ENCODE data around the gene OR8G5.
A peak's percentile ranks its signal among the peaks of the same experiment; 100 is the strongest.
"Not testable (repeated sequence)": the region's sequence is repeated elsewhere in the genome, so short reads cannot be mapped to it uniquely, and the experiment has no call there.

OR8G5 gene, protein sequence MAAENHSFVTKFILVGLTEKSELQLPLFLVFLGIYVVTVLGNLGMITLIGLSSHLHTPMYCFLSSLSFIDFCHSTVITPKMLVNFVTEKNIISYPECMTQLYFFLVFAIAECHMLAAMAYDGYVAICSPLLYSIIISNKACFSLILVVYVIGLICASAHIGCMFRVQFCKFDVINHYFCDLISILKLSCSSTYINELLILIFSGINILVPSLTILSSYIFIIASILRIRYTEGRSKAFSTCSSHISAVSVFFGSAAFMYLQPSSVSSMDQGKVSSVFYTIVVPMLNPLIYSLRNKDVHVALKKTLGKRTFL

DNA sequence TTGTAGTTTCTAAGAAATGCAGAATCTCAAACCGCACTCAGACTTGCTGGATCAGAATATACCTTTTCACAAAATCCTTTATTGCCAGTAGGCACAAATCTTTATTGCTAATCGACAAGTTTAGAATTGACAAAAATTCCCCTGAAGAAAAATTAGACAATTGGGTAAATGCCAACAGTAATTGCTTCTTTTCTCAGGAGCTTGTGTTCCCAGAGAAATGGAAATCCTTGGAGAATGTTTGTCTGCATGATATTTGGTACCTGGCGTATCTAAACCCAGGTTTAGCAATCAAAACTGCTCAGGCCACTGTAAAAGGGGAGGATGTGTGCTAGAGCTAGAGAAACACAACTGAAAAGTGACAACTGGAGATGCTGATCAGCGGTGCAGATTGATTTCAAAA, at the start of gene OR8G5:
Gene OR8G5, plus strand, starts transcription at position 301 of the 400 bp plus-strand sequence. CDS start 8,556 bp downstream, outside the sequence.
- no peak for DNase-seq

DNA sequence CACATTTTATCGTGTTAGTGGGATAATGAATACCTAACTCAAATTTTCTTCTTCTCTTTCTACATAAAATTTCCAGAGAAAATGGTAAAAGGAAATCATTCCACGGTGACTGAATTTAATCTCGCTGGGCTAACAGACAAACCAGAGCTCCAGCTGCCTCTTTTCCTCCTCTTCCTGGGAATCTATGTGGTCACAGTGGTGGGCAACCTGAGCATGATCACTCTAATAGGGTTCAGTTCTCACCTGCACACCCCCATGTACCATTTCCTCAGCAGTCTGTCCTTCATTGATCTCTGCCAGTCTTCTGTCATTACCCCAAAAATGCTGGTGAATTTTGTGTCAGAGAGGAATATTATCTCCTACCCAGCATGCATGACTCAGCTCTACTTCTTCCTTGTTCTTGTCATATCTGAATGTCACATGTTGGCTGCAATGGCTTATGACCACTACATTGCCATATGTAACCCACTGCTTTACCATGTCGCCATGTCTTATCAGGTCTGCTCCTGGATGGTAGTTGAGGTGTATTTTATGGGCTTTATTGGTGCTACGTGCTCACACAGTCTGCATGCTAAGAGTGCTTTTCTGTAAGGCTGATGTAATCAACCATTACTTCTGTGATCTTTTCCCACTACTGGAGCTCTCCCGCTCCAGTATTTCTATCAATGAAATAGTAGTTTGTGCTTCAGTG, 48.9 kb upstream of the OR8G5 start:
- DNase-seq, result no peak

DNA sequence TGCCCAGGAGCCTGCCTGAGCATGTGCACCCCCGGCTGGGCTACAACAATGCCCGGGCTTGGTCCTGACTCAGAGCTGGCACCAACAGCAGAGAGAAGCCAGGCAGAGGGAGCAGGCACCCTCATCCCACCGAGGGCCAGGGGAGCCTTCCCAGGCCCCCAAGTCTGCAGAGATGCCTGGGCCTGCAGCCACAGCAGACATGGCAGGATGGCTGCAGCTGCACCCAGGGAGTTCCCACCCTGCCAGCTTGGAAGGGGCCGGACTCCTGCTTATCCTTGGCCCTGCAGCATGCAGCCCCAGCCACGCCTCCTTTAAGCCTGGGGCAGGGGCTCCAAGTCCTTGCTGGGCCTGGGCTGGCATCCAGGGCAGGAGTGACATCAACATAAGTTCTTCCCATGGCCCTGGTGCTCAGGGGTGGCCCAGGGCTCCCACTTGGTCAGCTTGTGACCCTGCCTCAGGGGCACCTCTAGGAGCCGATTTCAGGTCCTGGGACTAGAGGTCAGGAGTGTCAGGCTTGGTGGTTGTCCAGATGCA, 46.3 kb upstream of the OR8G5 start:
- no peak for DNase-seq

DNA sequence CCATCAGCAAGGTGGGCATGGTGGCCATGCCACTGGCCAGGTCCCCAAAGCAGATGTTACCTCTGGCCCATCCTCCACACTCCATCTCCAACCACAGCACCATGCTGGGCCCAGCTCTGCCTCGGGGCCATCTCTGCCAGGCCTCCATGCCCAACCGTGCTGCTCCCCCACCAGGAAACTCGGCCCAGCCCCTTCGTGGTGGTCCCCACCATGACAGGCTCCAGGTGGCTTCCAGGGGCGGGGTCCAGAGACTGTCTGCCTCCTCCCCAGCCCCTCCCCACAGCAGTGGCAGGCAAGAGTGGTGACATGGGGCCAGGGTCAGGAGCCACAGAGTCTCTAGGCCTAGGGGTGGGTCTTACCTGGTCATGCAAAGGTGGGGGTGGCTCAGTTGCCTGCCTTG, 45.8 kb upstream of the OR8G5 start:
- DNase-seq, result no peak

DNA sequence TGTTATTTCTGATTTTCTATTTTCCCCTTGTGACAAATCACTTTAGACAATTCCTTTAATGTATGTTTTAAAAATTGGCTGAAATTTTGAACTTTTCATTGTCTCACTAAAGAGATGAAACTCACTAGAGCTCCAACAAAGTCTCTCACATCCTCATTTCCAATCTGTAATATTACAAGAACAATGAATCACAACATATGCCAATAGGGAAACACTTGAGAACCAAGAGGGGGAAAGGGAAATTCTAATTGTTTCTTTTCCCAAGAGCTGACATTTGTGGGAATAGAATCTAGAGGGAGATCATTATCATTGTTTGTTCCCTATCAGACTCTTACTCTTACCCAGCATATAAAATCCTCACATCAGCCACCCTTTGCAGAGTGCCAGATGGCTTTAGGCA, 44.9 kb upstream of the OR8G5 start:
- no peak for DNase-seq

DNA sequence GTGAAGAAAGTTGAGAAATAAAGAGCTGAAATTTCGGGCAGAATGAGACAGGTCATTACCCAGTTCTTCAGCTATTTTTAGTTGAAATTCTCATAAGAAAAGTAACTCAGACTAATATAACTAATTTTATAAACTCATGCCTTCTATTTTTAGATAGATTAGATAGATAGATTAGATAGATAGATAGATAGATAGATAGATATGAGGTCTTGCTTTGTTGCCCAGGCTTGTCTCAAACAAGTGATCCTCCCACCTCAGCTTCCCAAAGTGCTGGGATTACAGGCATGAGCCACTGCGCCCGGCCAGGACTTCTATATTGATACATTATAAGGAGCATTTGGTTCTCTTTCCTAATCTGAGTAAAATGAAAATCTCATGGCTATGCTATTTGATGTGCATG, 42.1 kb upstream of the OR8G5 start:
- no peak for DNase-seq

DNA sequence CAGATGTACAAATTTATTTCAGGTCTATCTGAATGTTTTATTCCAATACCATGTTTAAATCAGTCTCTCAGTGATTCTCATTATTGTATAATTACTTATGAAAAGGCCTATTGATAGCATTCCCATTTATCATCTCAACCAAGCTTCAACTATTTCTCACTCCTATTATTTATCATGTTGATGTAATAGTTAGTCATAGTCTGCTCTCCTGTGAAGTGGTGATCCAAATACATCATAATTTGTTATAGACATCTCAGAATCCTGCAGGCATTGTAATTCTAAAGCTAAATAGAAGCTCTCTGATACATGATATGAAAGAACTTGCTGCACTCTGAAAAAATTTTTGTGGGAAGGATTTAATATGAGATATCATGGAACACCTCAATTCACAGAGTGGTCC, 37.0 kb upstream of the OR8G5 start:
- DNase-seq, result no peak

DNA sequence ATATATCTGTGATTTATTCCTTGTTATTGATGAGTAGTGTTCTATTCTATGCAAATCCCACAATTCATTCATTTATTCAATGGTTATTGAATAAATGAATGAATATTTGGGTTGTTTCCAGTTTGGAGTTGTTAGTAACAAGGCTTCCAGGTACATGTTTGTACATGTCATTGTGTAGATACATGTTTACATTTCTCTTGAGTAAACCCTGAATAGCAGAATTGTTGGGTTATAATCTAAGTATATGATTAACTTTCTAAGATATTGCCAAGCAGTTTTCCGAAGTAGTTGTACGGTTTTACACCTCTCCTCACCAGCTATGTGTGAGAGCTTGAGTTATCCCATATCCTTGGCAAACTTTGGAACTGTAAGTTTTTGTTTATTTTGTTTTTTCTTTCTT, 33.8 kb upstream of the OR8G5 start:
- DNase-seq, result no peak

DNA sequence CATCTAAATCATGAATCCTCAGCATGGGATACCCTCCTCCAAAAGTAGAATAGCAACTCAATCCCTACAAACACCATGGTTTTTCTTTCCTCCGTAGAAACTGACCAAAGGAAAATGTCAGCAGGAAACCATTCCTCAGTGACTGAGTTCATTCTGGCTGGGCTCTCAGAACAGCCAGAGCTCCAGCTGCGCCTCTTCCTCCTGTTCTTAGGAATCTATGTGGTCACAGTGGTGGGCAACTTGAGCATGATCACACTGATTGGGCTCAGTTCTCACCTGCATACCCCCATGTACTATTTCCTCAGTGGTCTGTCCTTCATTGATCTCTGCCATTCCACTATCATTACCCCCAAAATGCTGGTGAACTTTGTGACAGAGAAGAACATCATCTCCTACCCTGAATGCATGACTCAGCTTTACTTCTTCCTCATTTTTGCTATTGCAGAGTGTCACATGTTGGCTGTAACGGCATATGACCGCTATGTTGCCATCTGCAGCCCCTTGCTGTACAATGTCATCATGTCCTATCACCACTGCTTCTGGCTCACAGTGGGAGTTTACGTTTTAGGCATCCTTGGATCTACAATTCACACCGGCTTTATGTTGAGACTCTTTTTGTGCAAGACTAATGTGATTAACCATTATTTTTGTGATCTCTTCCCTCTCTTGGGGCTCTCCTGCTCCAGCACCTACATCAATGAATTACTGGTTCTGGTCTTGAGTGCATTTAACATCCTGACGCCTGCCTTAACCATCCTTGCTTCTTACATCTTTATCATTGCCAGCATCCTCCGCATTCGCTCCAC, 31.4 kb upstream of the OR8G5 start:
- DNase-seq, result not testable (repeated sequence)

DNA sequence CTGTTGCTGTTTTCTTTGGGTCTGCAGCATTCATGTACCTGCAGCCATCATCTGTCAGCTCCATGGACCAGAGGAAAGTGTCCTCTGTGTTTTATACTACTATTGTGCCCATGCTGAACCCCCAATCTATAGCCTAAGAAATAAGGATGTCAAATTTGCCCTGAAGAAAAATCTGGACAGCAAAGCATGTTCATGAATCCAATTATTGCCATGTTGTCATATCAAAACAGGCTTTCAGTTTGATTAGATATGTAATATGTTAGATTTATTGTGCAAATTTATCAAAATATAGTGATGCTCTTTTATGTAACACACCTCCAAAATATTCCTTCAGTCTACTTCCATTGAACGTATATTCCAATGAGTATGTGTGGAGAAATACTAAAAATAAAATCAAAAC, 30.7 kb upstream of the OR8G5 start:
- no peak for DNase-seq

DNA sequence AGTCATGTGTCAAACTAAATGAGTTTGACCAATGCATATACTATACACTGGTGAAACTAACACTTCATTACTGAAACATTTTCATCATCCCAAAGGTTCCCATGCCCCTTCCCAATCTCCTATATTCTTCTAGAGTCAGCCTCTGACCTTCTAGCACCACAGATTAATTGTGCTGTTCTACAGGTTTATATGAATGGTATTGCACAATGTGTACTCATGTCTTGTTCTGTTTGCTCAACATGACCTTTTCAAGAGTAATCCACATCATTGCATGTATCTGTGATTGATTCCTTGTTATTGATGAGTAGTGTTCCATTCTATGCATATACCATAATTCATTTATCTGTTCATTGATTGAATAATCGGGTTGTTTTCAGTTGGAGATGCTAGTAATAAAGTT, 22.8 kb upstream of the OR8G5 start:
- DNase-seq, result no peak

DNA sequence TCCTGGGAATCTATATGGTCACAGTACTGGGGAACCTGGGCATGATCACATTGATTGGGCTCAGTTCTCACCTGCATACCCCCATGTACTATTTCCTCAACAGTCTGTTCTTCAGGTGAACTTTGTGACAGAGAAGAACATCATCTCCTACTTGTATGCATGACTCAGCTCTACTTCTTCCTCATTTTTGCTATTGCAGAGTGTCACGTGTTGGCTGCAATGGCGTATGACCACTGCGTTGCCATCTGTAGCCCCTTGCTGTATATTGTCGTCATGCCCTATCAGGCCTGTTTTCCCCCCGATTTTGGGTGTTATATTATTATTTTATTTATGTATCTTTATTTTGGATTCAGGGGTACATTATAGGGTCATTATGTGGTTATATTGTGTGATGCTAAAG, 17.7 kb upstream of the OR8G5 start:
- DNase-seq, result no peak

DNA sequence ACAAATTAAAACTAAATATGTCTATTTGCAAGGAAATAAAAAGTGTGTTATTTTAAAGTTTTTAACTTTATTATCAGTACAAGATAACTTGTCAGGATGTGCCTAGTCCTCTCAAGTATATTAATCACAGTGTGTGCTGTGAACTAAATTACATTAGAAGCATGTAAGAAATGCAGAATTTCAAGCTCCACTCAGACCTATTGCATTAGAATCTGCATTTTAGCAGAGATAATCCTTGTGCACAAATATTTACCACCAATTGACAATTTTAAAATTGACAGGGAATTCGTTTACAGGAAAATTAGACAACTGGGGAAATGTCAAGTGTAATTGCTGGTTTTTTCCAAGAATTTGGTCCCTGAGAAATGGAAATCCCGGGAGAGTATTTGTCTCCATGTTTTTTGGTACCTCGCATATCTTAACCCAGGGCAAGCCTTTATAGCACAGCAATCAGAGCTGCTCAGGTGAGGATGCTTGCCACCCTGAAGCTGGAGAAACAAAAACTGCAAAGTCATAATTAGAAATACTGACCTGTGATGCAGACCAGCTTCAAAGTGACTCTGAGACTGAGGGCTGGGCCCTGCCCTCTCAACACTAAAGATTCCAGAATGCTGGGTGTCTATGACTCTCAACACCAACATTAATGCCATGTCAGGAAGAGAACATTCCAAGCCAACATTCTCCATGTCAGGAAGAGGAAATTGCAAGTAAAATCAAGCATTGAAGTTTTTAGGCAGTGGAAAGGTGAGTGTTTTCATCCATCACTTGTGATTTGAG, 15.4 kb upstream of the OR8G5 start, which contains the start of gene OR8G1:
Gene OR8G1, plus strand, starts transcription at position 475 of the 777 bp plus-strand sequence. CDS start 8,581 bp downstream, outside the sequence.
- DNase-seq, result no peak

DNA sequence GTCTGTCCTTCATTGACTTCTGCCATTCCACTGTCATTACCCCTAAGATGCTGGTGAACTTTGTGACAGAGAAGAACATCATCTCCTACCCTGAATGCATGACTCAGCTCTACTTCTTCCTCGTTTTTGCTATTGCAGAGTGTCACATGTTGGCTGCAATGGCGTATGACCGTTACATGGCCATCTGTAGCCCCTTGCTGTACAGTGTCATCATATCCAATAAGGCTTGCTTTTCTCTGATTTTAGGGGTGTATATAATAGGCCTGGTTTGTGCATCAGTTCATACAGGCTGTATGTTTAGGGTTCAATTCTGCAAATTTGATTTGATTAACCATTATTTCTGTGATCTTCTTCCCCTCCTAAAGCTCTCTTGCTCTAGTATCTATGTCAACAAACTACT, 6.3 kb upstream of the OR8G5 start:
- DNase-seq, result not testable (repeated sequence)

DNA sequence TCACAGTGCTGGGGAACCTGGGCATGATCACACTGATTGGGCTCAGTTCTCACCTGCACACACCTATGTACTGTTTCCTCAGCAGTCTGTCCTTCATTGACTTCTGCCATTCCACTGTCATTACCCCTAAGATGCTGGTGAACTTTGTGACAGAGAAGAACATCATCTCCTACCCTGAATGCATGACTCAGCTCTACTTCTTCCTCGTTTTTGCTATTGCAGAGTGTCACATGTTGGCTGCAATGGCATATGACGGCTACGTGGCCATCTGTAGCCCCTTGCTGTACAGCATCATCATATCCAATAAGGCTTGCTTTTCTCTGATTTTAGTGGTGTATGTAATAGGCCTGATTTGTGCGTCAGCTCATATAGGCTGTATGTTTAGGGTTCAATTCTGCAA, 8.9 kb downstream of the OR8G5 start:
- DNase-seq, result not testable (repeated sequence)

DNA sequence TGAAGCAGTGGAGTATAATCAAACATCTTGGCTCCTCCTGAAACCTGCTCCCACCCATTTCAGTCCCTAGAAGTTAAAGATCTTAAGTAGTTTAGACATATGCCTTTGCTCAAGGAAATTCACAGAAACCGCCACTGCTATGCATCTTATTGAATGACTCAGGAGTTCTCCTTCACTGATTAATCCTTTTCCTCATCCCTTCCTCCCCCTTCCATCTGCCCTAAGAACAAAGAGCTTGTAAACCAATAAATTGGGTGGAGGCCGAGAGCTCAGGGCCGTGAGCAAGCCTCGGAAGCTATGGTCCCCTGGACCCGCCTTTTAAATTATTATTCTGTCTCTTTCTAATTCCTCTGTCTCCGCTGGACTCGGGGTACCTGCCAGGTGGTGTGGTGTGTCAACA, 14.7 kb downstream of the OR8G5 start:
- DNase-seq, result not testable (repeated sequence)

DNA sequence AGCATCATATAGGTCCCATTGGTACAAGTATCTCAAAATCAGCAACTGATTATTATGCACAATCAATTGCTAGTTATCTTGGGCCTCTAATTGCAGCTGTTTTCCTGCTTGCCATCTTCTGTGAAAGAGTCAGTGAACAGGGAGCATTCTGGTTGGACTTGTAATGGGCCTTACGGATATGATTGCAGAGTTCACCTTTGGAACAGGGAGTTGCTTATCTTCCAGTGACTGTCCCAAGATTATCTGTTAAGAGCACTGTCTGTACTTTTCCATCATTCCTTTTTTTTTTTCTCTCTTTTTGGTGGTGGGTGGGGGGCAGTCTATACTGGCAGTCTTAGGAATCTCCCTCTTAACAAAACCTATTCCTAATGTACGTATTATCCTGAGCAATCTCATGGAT, 17.8 kb downstream of the OR8G5 start:
- DNase-seq, result no peak

DNA sequence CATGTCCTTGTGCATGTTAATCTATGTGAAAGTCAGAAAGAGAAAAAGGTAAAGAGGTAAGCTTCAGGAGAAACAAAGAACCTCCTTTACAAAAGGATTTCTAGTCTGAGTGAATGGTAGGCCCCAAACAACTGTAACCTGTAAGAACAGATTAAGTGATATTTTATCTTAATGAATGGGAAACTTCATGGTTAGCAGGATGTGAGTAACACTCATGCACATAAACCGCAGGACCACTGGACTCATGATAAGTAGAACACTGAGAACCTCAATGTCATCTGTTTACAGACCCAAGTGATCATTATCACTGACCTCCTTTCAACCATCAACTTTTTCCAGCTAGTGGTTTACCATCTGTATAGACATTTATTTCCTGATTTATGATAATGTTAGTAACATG, 19.9 kb downstream of the OR8G5 start:
- DNase-seq, result no peak

DNA sequence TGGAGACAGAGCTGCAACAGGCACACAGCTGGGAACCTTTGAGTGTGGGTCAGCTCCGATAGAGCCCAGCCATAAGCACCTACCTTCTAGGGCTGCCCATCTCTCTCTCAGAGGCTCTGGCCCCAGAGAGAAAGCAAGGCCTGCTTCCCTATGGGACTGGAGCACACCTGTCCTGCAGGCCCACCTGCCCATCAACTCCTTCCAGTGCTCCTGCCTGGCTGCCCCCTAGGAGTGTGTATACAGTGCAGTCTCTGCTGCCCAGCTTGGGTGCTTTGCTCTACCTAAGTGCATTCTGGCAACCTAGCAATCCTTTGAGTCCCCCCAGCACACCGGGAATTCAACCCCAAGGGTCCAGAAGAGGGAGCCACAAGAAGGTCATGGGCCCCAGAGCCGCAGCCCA, 21.0 kb downstream of the OR8G5 start:
- no peak for DNase-seq

DNA sequence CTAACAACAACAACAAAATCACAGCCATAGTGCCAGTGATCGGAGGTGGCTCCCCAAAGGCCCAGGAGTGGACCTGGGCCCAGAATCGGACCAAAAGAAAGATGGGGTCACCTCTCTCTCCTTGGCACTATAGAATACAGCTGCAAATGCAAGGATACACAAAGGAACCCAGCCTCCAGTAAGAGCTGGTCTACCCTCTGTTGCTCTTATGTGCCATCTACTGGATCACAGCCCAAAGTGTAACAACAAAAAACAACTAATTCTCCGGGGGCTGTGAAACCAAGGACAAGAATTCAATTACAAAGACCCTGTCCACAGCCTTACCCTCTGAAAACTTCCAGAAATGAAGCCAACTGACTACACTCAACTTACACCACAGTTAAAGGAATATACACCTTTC, 21.6 kb downstream of the OR8G5 start:
- DNase-seq, result peak; percentile 0

DNA sequence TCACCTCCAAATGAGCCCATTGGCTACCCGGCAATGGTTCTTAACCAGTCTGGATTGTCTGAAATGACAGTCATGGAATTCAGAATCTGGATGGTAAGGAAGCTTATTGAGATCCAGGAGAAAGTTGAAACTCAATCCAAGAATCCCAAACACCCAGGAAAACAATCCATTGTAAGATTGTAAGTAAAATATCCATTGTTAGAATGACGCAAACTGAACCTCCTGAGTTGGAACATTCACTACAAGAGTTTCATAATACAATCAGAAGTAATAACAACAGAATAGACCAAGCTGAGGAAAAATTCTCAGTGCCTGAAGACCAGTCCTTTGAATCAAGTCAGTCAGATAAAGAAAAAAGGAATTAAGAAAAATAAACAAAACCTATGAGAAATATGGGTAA, 22.1 kb downstream of the OR8G5 start:
- DNase-seq, result no peak

DNA sequence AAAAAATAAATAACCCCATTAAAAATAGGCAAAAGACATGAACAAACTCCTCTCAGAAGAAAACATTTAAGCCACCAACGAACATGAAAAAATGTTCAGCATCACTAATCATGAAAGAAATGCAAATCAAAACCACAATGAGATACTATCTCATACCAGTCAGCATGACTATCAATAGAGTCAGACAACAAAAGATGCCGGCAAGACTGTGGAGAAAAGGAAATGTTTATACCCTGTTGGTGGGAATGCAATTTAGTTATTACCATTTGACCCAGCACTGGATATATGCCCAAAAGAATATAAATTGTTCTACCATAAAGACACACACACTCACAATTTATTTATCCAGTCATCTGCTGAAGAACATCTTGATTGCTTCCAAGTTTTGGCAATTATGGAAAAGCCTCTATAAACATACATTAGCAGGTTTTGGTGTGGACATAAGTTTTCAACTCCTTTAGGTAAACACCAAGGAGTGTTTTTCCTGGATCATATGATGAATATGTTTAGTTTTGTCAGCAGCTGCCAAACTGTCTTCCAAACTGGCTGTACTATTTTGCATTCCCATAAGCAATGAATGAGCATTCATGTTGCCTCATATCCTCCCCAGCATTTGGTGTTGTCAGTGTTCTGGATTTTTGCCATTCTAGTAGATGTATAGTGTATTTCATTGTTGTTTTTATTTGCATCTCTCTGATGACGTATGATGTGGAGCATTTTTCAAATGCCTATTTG, 29.6 kb downstream of the OR8G5 start:
- DNase-seq, result no peak

Measured in NCI-H1694 treated with DMSO at 0.1 percent for 48 hours (cell line).